Fibroblast of upper back skin (primary cell): ENCODE measurements around the gene PRMT2.
"Not testable (repeated sequence)": the region's sequence is repeated elsewhere in the genome, so short reads cannot be mapped to it uniquely, and the experiment has no call there.

Experiments
- DNase-seq: peaks from one replicate; pipeline ENCODE4 v3.0.0-alpha.2; 2013

The PRMT2 gene

GRCh38 chr21:46645840-46646239 lies 10.4 kb downstream of the PRMT2 start:
- no peak for DNase-seq

- no peak for DNase-seq
Observed at GRCh38 chr21:46646541-46647154, 11.2 kb downstream of the PRMT2 start.

- DNase-seq = no peak
Observed at GRCh38 chr21:46648539-46648938, 13.1 kb downstream of the PRMT2 start.

GRCh38 chr21:46649356-46649755 lies 13.9 kb downstream of the PRMT2 start:
- no peak for DNase-seq

GRCh38 chr21:46650476-46651098 lies 15.1 kb downstream of the PRMT2 start:
- DNase-seq = no peak

GRCh38 chr21:46651121-46651520 lies 15.6 kb downstream of the PRMT2 start:
- DNase-seq = no peak

GRCh38 chr21:46655230-46655629 lies 19.8 kb downstream of the PRMT2 start:
- DNase-seq = no peak

- no peak for DNase-seq
Observed at GRCh38 chr21:46656820-46657219, 21.3 kb downstream of the PRMT2 start.

GRCh38 chr21:46660505-46660904 lies 25.0 kb downstream of the PRMT2 start:
- no peak for DNase-seq

GRCh38 chr21:46661211-46661625 lies 25.7 kb downstream of the PRMT2 start:
- DNase-seq = peak; percentile 81

GRCh38 chr21:46661642-46662366 lies 26.3 kb downstream of the PRMT2 start:
- DNase-seq = no peak

- no peak for DNase-seq
Observed at GRCh38 chr21:46662367-46662654, 26.8 kb downstream of the PRMT2 start.

GRCh38 chr21:46662765-46663500 lies 27.5 kb downstream of the PRMT2 start:
- no peak for DNase-seq

- DNase-seq = no peak
Observed at GRCh38 chr21:46663754-46664153, 28.3 kb downstream of the PRMT2 start.

- no peak for DNase-seq
Observed at GRCh38 chr21:46664316-46664995, 29.0 kb downstream of the PRMT2 start.

- no peak for DNase-seq
Observed at GRCh38 chr21:46665566-46665965, 30.1 kb downstream of the PRMT2 start.

- DNase-seq = no peak
Observed at GRCh38 chr21:46666941-46667740, 31.7 kb downstream of the PRMT2 start.

- peak; percentile 33 for DNase-seq
Observed at GRCh38 chr21:46667741-46668380, 32.4 kb downstream of the PRMT2 start.

- DNase-seq = no peak
Observed at GRCh38 chr21:46668381-46668780, 32.9 kb downstream of the PRMT2 start.

GRCh38 chr21:46668904-46669303 lies 33.4 kb downstream of the PRMT2 start:
- not testable (repeated sequence) for DNase-seq

- DNase-seq = no peak
Observed at GRCh38 chr21:46674430-46675007, 39.0 kb downstream of the PRMT2 start.
